ENCODE measurements around the gene ERG28.

- TF ChIP-seq ZNF274 (IDR thresholded peaks at IDR 0.05; ENCODE audit: low read depth, low read length) (no peak), SUZ12 (IDR thresholded peaks at IDR 0.05; ENCODE audit: extremely low read depth, insufficient read depth, insufficient read length) (no peak), YY1 (IDR thresholded peaks at IDR 0.05; ENCODE audit: insufficient read depth, insufficient read length) (no peak)
Measured at GRCh38 chr14:75627406-75627805, 33.3 kb downstream of the ERG28 start.
